ENCODE data around the gene SLC4A11. TPM values are rescaled to one million over a fixed set of nuclear protein-coding genes. Genes with fewer than 3 reads are reported as not detected.
"Not testable (repeated sequence)": the region's sequence is repeated elsewhere in the genome, so short reads cannot be mapped to it uniquely, and the experiment has no call there.

Gene SLC4A11
- total RNA-seq, 4 donors from 2014 or later = 7.2 to 24.7 (median 17.7) TPM

- peaks cover 0 to 12% (median 0%) of the 10 kb centered on the region in 3 donors for H3K36me3 ChIP-seq
- no peak overlapping the region for H3K4me3 ChIP-seq
- intact Hi-C loops (cut with DNase I) = no loop called here
- DNase-seq = no peak
- 51 to 59% methylated on average over 3 of the region's 3 CpGs for WGBS, 2 donors
- no peaks in the 10 kb centered on the region for H3K27me3 ChIP-seq
- H3K9me3 ChIP-seq = no peaks in the 10 kb centered on the region
- TF ChIP-seq POLR2A (IDR thresholded peaks at IDR 0.05) (no peak), CTCF (IDR thresholded peaks at IDR 0.05) (no peak)
- H3K27ac ChIP-seq = no peak overlapping the region
- H3K4me1 ChIP-seq = peaks cover 0 to 10% (median 8%) of the 10 kb centered on the region in 3 donors
Observed at GRCh38 chr20:3183896-3184612, 54.9 kb downstream of the SLC4A11 start.

- WGBS, 2 donors = 88 to 94% methylated on average over 2 to 5 of the region's 5 CpGs
- H3K36me3 ChIP-seq; H3K9me3 ChIP-seq; H3K27ac ChIP-seq; intact Hi-C loops (cut with DNase I); DNase-seq; H3K27me3 ChIP-seq; H3K4me3 ChIP-seq: not testable (repeated sequence)
- H3K4me1 ChIP-seq = peaks cover 0 to 10% (median 8%) of the 10 kb centered on the region in 3 donors
Observed at GRCh38 chr20:3182429-3182828, 56.6 kb downstream of the SLC4A11 start.

- intact Hi-C loops (cut with DNase I) = no loop called here
- Histone ChIP-seq H3K36me3 (no peaks in the 10 kb centered on the region), H3K27ac (no peak overlapping the region), H3K4me3 (no peak overlapping the region), H3K4me1 (peaks cover 0 to 10% (median 8%) of the 10 kb centered on the region in 3 donors), H3K27me3 (no peaks in the 10 kb centered on the region), H3K9me3 (no peaks in the 10 kb centered on the region)
- TF ChIP-seq POLR2A (IDR thresholded peaks at IDR 0.05) (no peak), CTCF (IDR thresholded peaks at IDR 0.05) (no peak)
- 68 to 70% methylated on average over 5 of the region's 5 CpGs for WGBS, 2 donors
- no peak for DNase-seq
Observed at GRCh38 chr20:3181270-3181669, 57.7 kb downstream of the SLC4A11 start.

GRCh38 chr20:3180319-3180718 is 58.7 kb downstream of the SLC4A11 start:
- 61 to 72% methylated on average over 4 of the region's 4 CpGs for WGBS, 2 donors
- no peak overlapping the region for H3K4me3 ChIP-seq

GRCh38 chr20:3177746-3178485 is 61.1 kb downstream of the SLC4A11 start:
- TF ChIP-seq POLR2A (IDR thresholded peaks at IDR 0.05) (no peak), CTCF (IDR thresholded peaks at IDR 0.05) (no peak)
- DNase-seq = no peak

More at GRCh38 chr20:3180319-3180718, 58.7 kb downstream of the SLC4A11 start:
- intact Hi-C loops (cut with DNase I) = no loop called here
- DNase-seq = no peak
- H3K27me3 ChIP-seq = peaks cover 0 to 1% (median 0%) of the 10 kb centered on the region in 4 donors
- peaks cover 0 to 12% (median 8%) of the 10 kb centered on the region in 3 donors for H3K4me1 ChIP-seq
- H3K27ac ChIP-seq = no peak overlapping the region
- no peak for TF ChIP-seq POLR2A (IDR thresholded peaks at IDR 0.05)
- no peak for TF ChIP-seq CTCF (IDR thresholded peaks at IDR 0.05)
- no peaks in the 10 kb centered on the region for H3K36me3 ChIP-seq
- H3K9me3 ChIP-seq = no peaks in the 10 kb centered on the region

More at GRCh38 chr20:3177746-3178485, 61.1 kb downstream of the SLC4A11 start:
- 70 to 78% methylated on average over 8 of the region's 8 CpGs for WGBS, 2 donors
- H3K4me3 ChIP-seq = no peak overlapping the region
- no peak overlapping the region for H3K27ac ChIP-seq
- intact Hi-C loops (cut with DNase I) = no loop called here
- H3K9me3 ChIP-seq = no peaks in the 10 kb centered on the region
- H3K36me3 ChIP-seq = no peaks in the 10 kb centered on the region
- peaks cover 0 to 21% (median 0%) of the 10 kb centered on the region in 4 donors for H3K27me3 ChIP-seq
- peaks cover 1 to 22% (median 3%) of the 10 kb centered on the region in 3 donors for H3K4me1 ChIP-seq

Other genes starting within 250 kb of the SLC4A11 start
- not detected for gene GNRH2, start 195.6 kb downstream of the SLC4A11 start, total RNA-seq
- gene MRPS26, start 193.1 kb downstream of the SLC4A11 start, total RNA-seq = 10 to 100 TPM; 39.5 to 60.7 (median 50.9) TPM
- not detected for gene OXT, start 167.6 kb downstream of the SLC4A11 start, total RNA-seq
- not detected for gene AVP, start 154.5 kb downstream of the SLC4A11 start, total RNA-seq
- gene FASTKD5, start 79.3 kb downstream of the SLC4A11 start, total RNA-seq = 10 to 100 TPM; 13.4 to 19.8 (median 16.5) TPM
- gene UBOX5, start 79.3 kb downstream of the SLC4A11 start, total RNA-seq = 1 to 10 TPM; 3.0 to 5.1 (median 3.5) TPM
- 1 to 10 TPM; 1.1 to 6.3 (median 4.4) TPM for gene LZTS3, start 65.6 kb downstream of the SLC4A11 start, total RNA-seq
- gene DDRGK1, start 34.5 kb downstream of the SLC4A11 start, total RNA-seq = 10 to 100 TPM; 59.2 to 71.7 (median 66.4) TPM
- 10 to 100 TPM; 47.1 to 54.5 (median 48.7) TPM for gene ITPA, start 29.7 kb downstream of the SLC4A11 start, total RNA-seq
- gene DNAAF9, start 168.5 kb upstream of the SLC4A11 start, total RNA-seq = 10 to 100 TPM in 1 of 4 donors, 1 to 10 TPM in 3; 6.9 to 14.5 (median 8.9) TPM
- gene ATRN, start 231.8 kb upstream of the SLC4A11 start, total RNA-seq = 10 to 100 TPM; 15.4 to 23.1 (median 21.4) TPM

Data from esophagus squamous epithelium (tissue), 5 donors.